ENCODE results near the gene RPS2.
A peak's percentile ranks its signal among the peaks of the same experiment; 100 is the strongest.

Gene RPS2

GRCh38 chr16:1998852-1999801, 34.5 kb upstream of the RPS2 start:
- no peak for DNase-seq

- no peak for DNase-seq
Observed at GRCh38 chr16:1998360-1998835, 33.8 kb upstream of the RPS2 start.

GRCh38 chr16:1997494-1998359, 33.1 kb upstream of the RPS2 start:
- no peak for DNase-seq

GRCh38 chr16:1993731-1994131, 29.1 kb upstream of the RPS2 start:
- no peak for DNase-seq

- no peak for DNase-seq
Observed at GRCh38 chr16:1992704-1993317, 28.2 kb upstream of the RPS2 start.

GRCh38 chr16:1991948-1992703, 27.5 kb upstream of the RPS2 start:
- peak; percentile 53 for DNase-seq

- DNase-seq, result no peak
Observed at GRCh38 chr16:1991588-1991947, 26.9 kb upstream of the RPS2 start.

GRCh38 chr16:1991135-1991551, 26.5 kb upstream of the RPS2 start:
- no peak for DNase-seq

GRCh38 chr16:1990351-1991134, 25.9 kb upstream of the RPS2 start:
- DNase-seq, result no peak

GRCh38 chr16:1990101-1990350, 25.4 kb upstream of the RPS2 start:
- no peak for DNase-seq

- DNase-seq, result no peak
Observed at GRCh38 chr16:1989209-1990100, 24.8 kb upstream of the RPS2 start, which contains the start of gene SYNGR3. Gene SYNGR3 (plus strand): TSS chr16:1989970. CDS start chr16:1990103, 133 bp downstream.

- DNase-seq, result no peak
Observed at GRCh38 chr16:1987198-1987597, 22.6 kb upstream of the RPS2 start.

- DNase-seq, result no peak
Observed at GRCh38 chr16:1985466-1986150, 21.0 kb upstream of the RPS2 start.

GRCh38 chr16:1984347-1985225, 20.0 kb upstream of the RPS2 start:
- DNase-seq, result no peak

- peak; percentile 76 for DNase-seq
Observed at GRCh38 chr16:1983544-1984346, 19.1 kb upstream of the RPS2 start, which contains the start of gene GFER. Gene GFER (plus strand): TSS chr16:1984193. CDS start chr16:1984219, 26 bp downstream.

GRCh38 chr16:1982991-1983543, 18.4 kb upstream of the RPS2 start:
- no peak for DNase-seq

- DNase-seq, result no peak
Observed at GRCh38 chr16:1982013-1982433, 17.4 kb upstream of the RPS2 start.

- no peak for DNase-seq
Observed at GRCh38 chr16:1981398-1981836, 16.8 kb upstream of the RPS2 start, which contains the start of gene NOXO1. Gene NOXO1 (minus strand): TSS chr16:1981469. CDS start chr16:1981179, 290 bp downstream.

All from GOT3 (cell line).